K562 (cell line): ENCODE measurements around the gene DAD1. TPM values are rescaled to one million over a fixed set of nuclear protein-coding genes. Genes with fewer than 3 reads are reported as not detected.

Experiments
- DNMT1 ChIP-seq: fragments of 450-650 bp; IDR thresholded peaks from 2 replicates; pipeline ENCODE4 v1.6.1; 2016; ENCODE audit warnings: antibody characterized with exemption, mild to moderate bottlenecking
- ZNF444 ChIP-seq: fragments of 250-450 bp; sonication (Bioruptor Pico); IDR thresholded peaks from 2 replicates; pipeline ENCODE4 v1.4.0; 2020; ENCODE audit warnings: mild to moderate bottlenecking, moderate library complexity
- polyA plus RNA-seq, 8 experiments: library from polyadenylated mRNA; depleted of rRNA in 4 of 8; stranded (reverse) in 5 of 8; unstranded in 3 of 8; fragments of >200 nt; fragmentation: Nextera tagmentation in 2 of 8; fragmentation: Illumina TruSeq in 1 of 8; extraction: Ambion mirVana in 2 of 8; extraction: Trizol in 1 of 8; gene quantifications; 2 replicates each; pipeline versions ENCODE4 v1.2.1 to v1.2.3, GENCODE V29; 2011 to 2014; ENCODE audit warnings: inconsistent platforms in 1 of 8, missing spikeins in 1 of 8
- total RNA-seq, 7 experiments: library from RNA; depleted of rRNA in 6 of 7; stranded (reverse); fragments of >200 nt in 6 of 7; fragmentation: Illumina TruSeq in 2 of 7; extraction: Trizol in 2 of 7; gene quantifications; 2 replicates each; pipeline versions ENCODE4 v1.2.1 to v1.2.3, GENCODE V29; 2011 to 2021; ENCODE audit warnings: low replicate concordance in 1 of 7
- TF ChIP-seq, protein P1 (sequence below): fragments of 250-450 bp; sonication (Bioruptor Pico); IDR thresholded peaks from 2 replicates; pipeline ENCODE4 v1.9.0; 2021; ENCODE audit warnings: mild to moderate bottlenecking, inconsistent platforms
- TF ChIP-seq, protein P2 (sequence below): fragments of 250-450 bp; sonication (Bioruptor Pico); IDR thresholded peaks from 2 replicates; pipeline ENCODE4 v1.4.0; 2020; ENCODE audit warnings: mild to moderate bottlenecking, moderate library complexity

The DAD1 gene
- total and polyA plus RNA-seq, 9 of the 15 experiments (the other 6 are each of a cell fraction or from before 2014, with no cell fraction given): 104 to 617 (median 222) TPM

DNA sequence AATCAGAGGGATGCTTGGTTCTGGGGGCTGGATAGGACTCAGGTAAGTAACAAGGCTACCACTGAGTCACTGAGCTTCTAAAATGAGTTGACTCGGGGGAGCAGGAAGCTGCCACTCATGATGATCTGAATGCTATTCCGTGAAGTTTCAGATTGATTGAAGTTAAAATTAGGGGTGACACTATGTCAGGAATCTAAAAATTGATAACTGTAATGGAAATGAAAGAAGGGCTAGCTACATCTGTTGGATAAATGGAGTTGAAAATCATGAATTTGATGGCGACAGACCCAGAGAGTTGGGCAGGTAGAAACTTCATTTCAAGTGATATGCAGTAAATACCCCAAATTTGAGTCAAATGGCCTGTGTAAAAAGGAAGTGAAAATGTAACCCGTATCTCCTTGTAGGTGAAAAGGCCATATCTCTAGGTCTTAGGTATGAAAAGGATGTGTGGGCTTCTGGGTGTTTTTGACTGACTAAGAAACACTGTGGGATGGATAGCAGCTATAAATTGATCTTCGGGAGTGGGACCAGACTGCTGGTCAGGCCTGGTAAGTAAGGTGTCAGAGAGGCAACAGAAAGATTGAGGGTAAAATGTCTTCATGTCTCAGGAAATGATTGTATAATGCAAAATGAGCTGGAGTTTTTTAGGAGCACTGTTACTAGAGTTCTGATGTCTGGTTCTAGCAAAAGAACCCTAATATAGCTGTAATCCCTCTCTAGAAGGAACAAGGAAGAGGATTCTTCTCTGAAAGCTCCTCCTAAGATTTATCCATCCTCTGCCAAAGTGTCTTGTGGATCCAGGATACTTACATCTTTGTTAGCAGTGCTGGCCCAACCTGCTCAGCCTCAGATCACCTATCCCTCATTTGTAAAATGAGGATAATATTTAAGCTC lies 57.3 kb downstream of the DAD1 start (continued):
- TF ChIP-seq, protein P1, sequence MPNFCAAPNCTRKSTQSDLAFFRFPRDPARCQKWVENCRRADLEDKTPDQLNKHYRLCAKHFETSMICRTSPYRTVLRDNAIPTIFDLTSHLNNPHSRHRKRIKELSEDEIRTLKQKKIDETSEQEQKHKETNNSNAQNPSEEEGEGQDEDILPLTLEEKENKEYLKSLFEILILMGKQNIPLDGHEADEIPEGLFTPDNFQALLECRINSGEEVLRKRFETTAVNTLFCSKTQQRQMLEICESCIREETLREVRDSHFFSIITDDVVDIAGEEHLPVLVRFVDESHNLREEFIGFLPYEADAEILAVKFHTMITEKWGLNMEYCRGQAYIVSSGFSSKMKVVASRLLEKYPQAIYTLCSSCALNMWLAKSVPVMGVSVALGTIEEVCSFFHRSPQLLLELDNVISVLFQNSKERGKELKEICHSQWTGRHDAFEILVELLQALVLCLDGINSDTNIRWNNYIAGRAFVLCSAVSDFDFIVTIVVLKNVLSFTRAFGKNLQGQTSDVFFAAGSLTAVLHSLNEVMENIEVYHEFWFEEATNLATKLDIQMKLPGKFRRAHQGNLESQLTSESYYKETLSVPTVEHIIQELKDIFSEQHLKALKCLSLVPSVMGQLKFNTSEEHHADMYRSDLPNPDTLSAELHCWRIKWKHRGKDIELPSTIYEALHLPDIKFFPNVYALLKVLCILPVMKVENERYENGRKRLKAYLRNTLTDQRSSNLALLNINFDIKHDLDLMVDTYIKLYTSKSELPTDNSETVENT (CRISPR knock-in tag): no peak
- TF ChIP-seq, protein P2, sequence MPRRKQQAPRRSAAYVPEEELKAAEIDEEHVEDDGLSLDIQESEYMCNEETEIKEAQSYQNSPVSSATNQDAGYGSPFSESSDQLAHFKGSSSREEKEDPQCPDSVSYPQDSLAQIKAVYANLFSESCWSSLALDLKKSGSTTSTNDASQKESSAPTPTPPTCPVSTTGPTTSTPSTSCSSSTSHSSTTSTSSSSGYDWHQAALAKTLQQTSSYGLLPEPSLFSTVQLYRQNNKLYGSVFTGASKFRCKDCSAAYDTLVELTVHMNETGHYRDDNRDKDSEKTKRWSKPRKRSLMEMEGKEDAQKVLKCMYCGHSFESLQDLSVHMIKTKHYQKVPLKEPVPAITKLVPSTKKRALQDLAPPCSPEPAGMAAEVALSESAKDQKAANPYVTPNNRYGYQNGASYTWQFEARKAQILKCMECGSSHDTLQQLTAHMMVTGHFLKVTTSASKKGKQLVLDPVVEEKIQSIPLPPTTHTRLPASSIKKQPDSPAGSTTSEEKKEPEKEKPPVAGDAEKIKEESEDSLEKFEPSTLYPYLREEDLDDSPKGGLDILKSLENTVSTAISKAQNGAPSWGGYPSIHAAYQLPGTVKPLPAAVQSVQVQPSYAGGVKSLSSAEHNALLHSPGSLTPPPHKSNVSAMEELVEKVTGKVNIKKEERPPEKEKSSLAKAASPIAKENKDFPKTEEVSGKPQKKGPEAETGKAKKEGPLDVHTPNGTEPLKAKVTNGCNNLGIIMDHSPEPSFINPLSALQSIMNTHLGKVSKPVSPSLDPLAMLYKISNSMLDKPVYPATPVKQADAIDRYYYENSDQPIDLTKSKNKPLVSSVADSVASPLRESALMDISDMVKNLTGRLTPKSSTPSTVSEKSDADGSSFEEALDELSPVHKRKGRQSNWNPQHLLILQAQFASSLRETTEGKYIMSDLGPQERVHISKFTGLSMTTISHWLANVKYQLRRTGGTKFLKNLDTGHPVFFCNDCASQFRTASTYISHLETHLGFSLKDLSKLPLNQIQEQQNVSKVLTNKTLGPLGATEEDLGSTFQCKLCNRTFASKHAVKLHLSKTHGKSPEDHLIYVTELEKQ (CRISPR knock-in tag): no peak
- TF ChIP-seq DNMT1 (no peak), ZNF444 (CRISPR knock-in tag) (no peak)
